Right atrium auricular region (tissue), 2 donors: Measurements from ENCODE around the gene ZNF827. TPM values are rescaled to one million over a fixed set of nuclear protein-coding genes. Genes with fewer than 3 reads are reported as not detected.

ENCODE experiments used
- DNase-seq: peaks from one replicate; pipeline ENCODE4 v3.0.0-alpha.2; 2019; ENCODE audit warnings: low spot score
- H3K27ac ChIP-seq, 2 donors: fragments of 200-600 bp; sonication (generic); 1 replicate in 1 of 2; 2 replicates in 1 of 2; pipeline ENCODE4 v1.5.1; 2016 to 2019
- H3K27me3 ChIP-seq, 2 donors: fragments of 200-600 bp; sonication (generic); one replicate each; pipeline versions ENCODE4 v1.5.1 to v1.6.0; 2017 to 2019
- H3K36me3 ChIP-seq: fragments of 200-600 bp; sonication (generic); one replicate; pipeline ENCODE4 v1.5.1; 2016
- H3K4me1 ChIP-seq, 2 donors: fragments of 200-600 bp; sonication (generic); one replicate each; pipeline versions ENCODE4 v1.5.1 to v1.6.0; 2017 to 2019
- H3K4me3 ChIP-seq, 2 donors: fragments of 200-600 bp; sonication (generic); 1 replicate in 1 of 2; 2 replicates in 1 of 2; pipeline ENCODE4 v1.5.1; 2017 to 2019; ENCODE audit warnings: mild to moderate bottlenecking in 1 of 2, moderate library complexity in 1 of 2
- H3K9me3 ChIP-seq, 2 donors: fragments of 200-600 bp; sonication (generic); one replicate each; pipeline ENCODE4 v1.5.1; 2019
- total RNA-seq, 2 donors: library from RNA; depleted of rRNA; stranded (reverse); fragments of >200 nt; gene quantifications; one replicate each; pipeline ENCODE4 v1.1.0, GENCODE V29; 2016
- TF ChIP-seq, protein P1 (sequence below), 2 donors: fragments of 200-600 bp; sonication (generic); IDR thresholded peaks; one replicate each; pipeline ENCODE4 v1.5.1; 2019; ENCODE audit warnings: antibody characterized with exemption in 2 of 2

Gene ZNF827
- total RNA-seq, 2 donors from 2014 or later: 8.5 to 16.9 TPM

DNA sequence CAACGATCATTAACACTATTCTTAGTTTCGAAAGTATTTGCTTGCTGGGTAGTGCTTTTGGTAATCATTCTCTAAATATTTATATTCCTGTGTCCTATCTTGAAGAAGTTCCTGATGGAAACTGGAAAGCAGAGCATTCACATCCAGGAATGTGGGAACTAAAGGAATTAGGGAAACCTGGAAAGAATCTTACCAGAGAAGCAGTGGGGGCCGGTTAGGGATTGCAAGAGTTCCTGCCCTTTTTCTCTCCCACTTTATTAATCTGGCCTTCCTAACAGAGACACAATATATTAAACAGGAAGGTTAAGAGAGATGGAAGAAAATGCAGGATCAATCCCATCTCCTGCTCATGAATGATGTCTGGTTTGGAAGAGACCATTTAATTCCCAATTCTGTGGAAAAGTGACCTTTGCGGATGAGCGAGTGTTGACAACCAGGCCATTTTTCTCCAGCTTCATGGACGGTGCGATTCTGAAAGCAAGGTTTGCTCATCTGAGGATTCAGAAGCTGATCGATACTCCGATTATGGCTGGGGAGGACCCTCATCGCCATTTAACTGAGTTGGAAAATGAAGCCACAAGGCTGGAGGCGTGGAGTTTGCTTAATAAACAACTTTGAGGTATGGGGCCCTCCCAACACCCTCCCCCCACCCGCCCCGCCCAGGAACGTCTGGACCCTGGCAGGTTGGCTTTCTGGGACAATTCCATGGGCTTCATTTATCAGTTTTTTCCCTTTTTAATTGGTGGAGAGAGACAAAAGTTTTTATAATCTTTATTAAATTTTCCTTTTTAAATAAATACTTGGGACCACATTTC, 206.4 kb downstream of the ZNF827 start:
- no peak for DNase-seq
- TF ChIP-seq, protein P1, sequence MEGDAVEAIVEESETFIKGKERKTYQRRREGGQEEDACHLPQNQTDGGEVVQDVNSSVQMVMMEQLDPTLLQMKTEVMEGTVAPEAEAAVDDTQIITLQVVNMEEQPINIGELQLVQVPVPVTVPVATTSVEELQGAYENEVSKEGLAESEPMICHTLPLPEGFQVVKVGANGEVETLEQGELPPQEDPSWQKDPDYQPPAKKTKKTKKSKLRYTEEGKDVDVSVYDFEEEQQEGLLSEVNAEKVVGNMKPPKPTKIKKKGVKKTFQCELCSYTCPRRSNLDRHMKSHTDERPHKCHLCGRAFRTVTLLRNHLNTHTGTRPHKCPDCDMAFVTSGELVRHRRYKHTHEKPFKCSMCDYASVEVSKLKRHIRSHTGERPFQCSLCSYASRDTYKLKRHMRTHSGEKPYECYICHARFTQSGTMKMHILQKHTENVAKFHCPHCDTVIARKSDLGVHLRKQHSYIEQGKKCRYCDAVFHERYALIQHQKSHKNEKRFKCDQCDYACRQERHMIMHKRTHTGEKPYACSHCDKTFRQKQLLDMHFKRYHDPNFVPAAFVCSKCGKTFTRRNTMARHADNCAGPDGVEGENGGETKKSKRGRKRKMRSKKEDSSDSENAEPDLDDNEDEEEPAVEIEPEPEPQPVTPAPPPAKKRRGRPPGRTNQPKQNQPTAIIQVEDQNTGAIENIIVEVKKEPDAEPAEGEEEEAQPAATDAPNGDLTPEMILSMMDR (IDR thresholded peaks at IDR 0.05): no peak
- Histone ChIP-seq H3K4me1 (peaks cover 0 to 56% of the 10 kb centered on the region in 2 donors), H3K9me3 (no peaks in the 10 kb centered on the region), H3K36me3 (no peaks in the 10 kb centered on the region), H3K4me3 (peak overlapping the region; percentile 50 to 64), H3K27ac (peak overlapping the region; percentile 93 to 99), H3K27me3 (no peaks in the 10 kb centered on the region)

DNA sequence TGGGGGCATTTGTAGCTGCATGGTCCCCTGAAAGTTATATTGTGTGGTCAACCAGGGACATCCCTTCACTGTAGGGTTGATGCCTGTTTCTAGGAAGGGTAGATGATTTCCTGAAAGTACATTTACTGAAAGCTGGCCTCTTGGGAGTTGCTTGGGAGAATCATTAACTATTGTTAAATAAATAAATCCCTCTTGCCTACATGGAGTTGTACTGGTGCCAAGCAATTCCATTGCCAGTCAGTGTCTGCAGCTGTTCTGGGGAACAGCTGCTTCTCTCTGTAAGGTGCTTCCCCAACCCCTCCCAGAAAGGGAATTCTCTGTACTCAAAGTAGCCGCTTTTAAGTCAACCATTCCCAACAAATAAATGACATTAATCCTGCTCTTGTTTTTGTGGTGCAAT, 207.6 kb downstream of the ZNF827 start:
- TF ChIP-seq, protein P1 (IDR thresholded peaks at IDR 0.05): no peak
- no peak for DNase-seq
- no peaks in the 10 kb centered on the region for H3K27me3 ChIP-seq
- no peaks in the 10 kb centered on the region for H3K36me3 ChIP-seq
- peaks cover 0 to 44% of the 10 kb centered on the region in 2 donors for H3K4me1 ChIP-seq
- no peaks in the 10 kb centered on the region for H3K9me3 ChIP-seq
- H3K27ac ChIP-seq: no peak overlapping the region
- H3K4me3 ChIP-seq: no peak overlapping the region

DNA sequence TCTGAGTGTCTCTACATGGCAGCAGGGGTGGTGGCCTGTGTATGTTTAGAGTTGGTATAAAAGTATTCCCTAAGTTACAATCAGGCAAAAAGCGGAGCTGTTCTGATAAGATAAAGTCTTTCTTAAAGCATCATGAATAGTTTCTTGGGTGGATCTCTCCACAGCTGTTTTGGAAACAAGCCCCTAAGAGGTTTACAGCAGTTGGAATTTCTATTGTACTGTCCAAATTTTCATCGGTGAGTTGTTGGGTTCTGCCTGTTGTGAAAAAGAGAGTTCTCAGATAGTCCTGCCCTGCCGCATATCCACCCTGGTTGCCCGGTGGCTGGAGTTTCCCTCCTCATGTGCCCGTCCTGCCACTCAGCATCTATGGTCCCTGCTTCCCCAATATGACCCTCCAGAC, 208.6 kb downstream of the ZNF827 start:
- H3K27me3 ChIP-seq: no peaks in the 10 kb centered on the region
- no peak overlapping the region for H3K4me3 ChIP-seq
- no peaks in the 10 kb centered on the region for H3K36me3 ChIP-seq
- DNase-seq: no peak
- H3K4me1 ChIP-seq: peaks cover 0 to 34% of the 10 kb centered on the region in 2 donors
- TF ChIP-seq, protein P1 (IDR thresholded peaks at IDR 0.05): no peak
- H3K27ac ChIP-seq: no peak overlapping the region
- no peaks in the 10 kb centered on the region for H3K9me3 ChIP-seq

DNA sequence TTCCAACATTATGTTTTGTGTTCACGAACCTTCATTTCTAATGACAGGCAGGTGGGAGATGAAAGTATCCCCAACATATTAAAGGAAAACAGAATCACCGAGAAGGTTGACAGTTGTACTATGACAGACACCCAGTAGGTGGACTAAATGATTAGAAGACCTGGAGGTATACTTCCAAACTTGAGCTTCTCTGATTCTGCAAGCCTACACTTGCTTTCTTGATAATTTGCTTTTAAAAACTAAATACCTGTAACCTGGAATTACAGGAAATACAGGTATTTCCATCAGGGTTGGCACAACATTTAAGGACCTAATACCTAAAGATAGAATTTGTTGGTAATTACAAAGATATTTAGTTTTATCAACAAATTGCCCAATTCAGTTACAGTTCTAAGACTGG, 215.3 kb downstream of the ZNF827 start:
- no peaks in the 10 kb centered on the region for H3K27me3 ChIP-seq
- no peak overlapping the region for H3K27ac ChIP-seq
- no peaks in the 10 kb centered on the region for H3K9me3 ChIP-seq
- TF ChIP-seq, protein P1 (IDR thresholded peaks at IDR 0.05): no peak
- H3K4me1 ChIP-seq: peaks cover 0 to 7% of the 10 kb centered on the region in 2 donors
- no peak for DNase-seq
- H3K36me3 ChIP-seq: no peaks in the 10 kb centered on the region
- H3K4me3 ChIP-seq: no peak overlapping the region

DNA sequence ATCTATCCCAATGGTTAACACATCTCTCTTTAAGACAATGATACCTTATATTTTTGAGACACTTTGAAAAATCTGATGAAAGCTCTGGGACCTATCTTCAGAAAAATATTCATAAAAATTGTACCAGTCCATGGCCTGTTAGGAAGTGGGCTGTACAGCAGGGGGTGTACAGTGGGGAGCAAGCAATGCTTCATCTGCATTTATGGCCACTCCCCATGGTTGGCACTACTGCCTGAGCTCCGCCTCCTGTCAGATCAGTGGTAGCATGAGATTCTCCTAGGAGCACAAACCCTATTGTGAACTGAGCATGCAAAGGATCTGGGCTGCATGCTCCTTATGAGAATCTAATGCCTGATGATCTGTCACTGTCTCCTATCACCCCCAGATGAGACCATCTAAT, 216.1 kb downstream of the ZNF827 start:
- Histone ChIP-seq H3K4me3 (no peak overlapping the region), H3K36me3 (no peaks in the 10 kb centered on the region), H3K9me3 (no peaks in the 10 kb centered on the region), H3K4me1 (peaks cover 0 to 7% of the 10 kb centered on the region in 2 donors), H3K27ac (no peak overlapping the region), H3K27me3 (no peaks in the 10 kb centered on the region)
- TF ChIP-seq, protein P1 (IDR thresholded peaks at IDR 0.05): no peak
- DNase-seq: no peak
